IMR-90 (cell line): ENCODE data around the gene POLD1.

Experiments used
- CEBPB ChIP-seq: IDR thresholded peaks from 2 replicates; pipeline ENCODE4 v1.6.1; 2012; ENCODE audit warnings: low read depth, low read length, improper control_type of control experiment
- CTCF ChIP-seq: conservative IDR thresholded peaks from 2 replicates; pipeline ENCODE4 v1.5.1; 2012; ENCODE audit warnings: mild to moderate bottlenecking, low read depth, low read length, improper control_type of control experiment
- MXI1 ChIP-seq: IDR thresholded peaks from 2 replicates; pipeline ENCODE4 v1.6.1; 2012; ENCODE audit warnings: low read depth, mild to moderate bottlenecking, low read length, moderate library complexity, borderline replicate concordance
- RAD21 ChIP-seq: IDR thresholded peaks from 2 replicates; pipeline ENCODE4 v1.6.1; 2012; ENCODE audit warnings: low read length, improper control_type of control experiment
- RFX5 ChIP-seq: IDR thresholded peaks from 2 replicates; pipeline ENCODE4 v1.8.0; 2012; ENCODE audit warnings: low read depth, mild to moderate bottlenecking, low read length, moderate library complexity

- TF ChIP-seq MXI1 = no peak
- TF ChIP-seq RFX5 = no peak
- no peak for TF ChIP-seq CEBPB
- no peak for TF ChIP-seq CTCF
- TF ChIP-seq RAD21 = no peak
Measured at GRCh38 chr19:50381881-50382729, 2.0 kb upstream of the POLD1 start.
